Erythroblast (primary cell): Measurements from ENCODE around the gene CPLX4.

Experiments used
- GATA1 ChIP-seq: IDR thresholded peaks from 2 replicates; pipeline ENCODE4 v1.6.1; 2011; ENCODE audit warnings: low read depth, mild to moderate bottlenecking, control low read depth, low read length, moderate library complexity
- POLR2A ChIP-seq: IDR thresholded peaks from 2 replicates; pipeline ENCODE4 v1.6.1; 2011; ENCODE audit warnings: mild to moderate bottlenecking, low read length

GRCh38 chr18:59265974-59266369 lies 52.5 kb downstream of the CPLX4 start:
- no peak for TF ChIP-seq POLR2A
- no peak for TF ChIP-seq GATA1
